Measurements from ENCODE around the gene SYT2.
"Not testable (repeated sequence)": the region's sequence is repeated elsewhere in the genome, so short reads cannot be mapped to it uniquely, and the experiment has no call there.

SYT2 gene

DNA sequence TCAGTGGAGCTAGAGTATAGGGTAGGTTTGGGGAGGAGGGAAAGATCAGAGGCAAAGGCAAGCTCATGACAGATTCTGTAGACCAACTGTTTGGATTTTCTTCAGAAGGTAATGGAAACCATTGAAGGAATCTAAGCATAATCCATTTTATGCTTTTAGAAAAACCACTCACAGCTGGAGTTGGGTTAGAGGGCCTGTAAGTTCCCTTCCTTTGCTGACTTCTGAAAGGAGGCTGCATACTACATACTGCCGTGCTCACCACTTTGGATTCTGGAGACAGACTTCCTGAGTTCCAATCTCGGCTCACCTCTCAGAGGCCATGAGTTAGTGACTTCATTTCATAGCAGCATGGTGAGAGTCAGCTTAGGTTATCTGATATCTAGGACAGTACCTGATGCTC, 6.4 kb upstream of the SYT2 start:
- in situ Hi-C loops (cut with HindIII; ENCODE audit: low sequenced_read_pairs), result no loop called here
- H3K4me3 ChIP-seq (ENCODE audit: low read depth, low read length), result no peak overlapping the region
- no peak for DNase-seq (ENCODE audit: low read depth, low spot score)
- no peak for TF ChIP-seq CTCF (IDR thresholded peaks at IDR 0.05; ENCODE audit: low read depth, low read length)

DNA sequence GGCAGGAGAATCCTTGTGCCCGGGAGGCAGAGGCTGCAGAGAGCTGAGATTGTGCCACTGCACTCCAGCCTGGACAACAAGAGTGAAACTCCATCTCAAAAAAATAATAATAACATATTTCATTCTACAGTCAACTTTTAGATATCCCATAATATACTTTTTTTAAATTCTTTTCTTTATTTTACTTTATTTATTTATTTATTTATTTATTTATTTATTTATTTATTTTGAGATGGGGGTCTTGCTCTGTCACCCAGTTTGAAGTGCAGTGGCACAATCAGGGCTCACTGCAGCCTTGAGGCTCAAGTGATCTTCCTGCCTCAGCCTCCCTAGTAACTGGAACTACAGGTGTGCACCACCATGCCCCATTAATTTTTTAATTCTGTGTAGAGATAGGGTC, 3.9 kb upstream of the SYT2 start:
- in situ Hi-C loops (cut with HindIII; ENCODE audit: low sequenced_read_pairs); DNase-seq (ENCODE audit: low read depth, low spot score); H3K4me3 ChIP-seq (ENCODE audit: low read depth, low read length): not testable (repeated sequence)

GRCh38 chr1:202713110-202713509, 2.9 kb upstream of the SYT2 start:
- no peak overlapping the region for H3K4me3 ChIP-seq (ENCODE audit: low read depth, low read length)
- in situ Hi-C loops (cut with HindIII; ENCODE audit: low sequenced_read_pairs), result no loop called here
- no peak for TF ChIP-seq CTCF (IDR thresholded peaks at IDR 0.05; ENCODE audit: low read depth, low read length)
- no peak for DNase-seq (ENCODE audit: low read depth, low spot score)

DNA sequence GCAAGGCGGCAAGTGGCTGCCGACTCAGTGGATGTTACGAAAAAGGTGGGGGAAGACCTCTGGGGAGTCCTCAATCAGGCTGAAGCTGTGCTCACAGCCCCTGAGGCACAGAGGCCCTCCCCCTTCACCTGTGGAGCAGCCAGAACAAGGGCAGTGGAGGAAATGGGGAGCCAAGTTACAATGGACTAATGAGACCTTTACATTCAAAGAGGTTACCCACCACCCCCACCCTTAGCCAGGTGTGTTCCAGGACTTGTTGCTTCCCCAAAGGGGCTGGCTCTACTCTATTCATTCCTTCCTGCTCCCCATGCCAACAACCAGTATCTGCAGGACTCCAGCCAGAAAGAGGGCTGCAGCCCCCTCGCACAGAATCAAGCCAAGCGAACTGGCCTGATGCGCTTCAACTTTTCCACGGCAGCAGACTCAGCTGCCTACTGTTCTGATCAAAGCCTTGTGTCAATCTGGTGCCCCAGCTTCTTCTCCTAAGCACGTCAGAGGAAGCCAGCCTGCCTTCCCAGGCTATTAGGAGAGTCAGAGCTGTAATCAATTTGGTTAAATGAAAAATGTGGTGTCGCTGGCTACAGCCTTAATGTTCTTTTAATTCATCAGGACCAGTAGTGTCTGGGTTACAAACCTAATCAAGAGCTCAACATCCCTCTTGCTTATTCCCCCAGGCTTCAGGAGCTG, 1.8 kb upstream of the SYT2 start:
- no peak overlapping the region for H3K4me3 ChIP-seq (ENCODE audit: low read depth, low read length)
- TF ChIP-seq CTCF (IDR thresholded peaks at IDR 0.05; ENCODE audit: low read depth, low read length), result no peak
- no peak for DNase-seq (ENCODE audit: low read depth, low spot score)
- in situ Hi-C loops (cut with HindIII; ENCODE audit: low sequenced_read_pairs), result no loop called here

DNA sequence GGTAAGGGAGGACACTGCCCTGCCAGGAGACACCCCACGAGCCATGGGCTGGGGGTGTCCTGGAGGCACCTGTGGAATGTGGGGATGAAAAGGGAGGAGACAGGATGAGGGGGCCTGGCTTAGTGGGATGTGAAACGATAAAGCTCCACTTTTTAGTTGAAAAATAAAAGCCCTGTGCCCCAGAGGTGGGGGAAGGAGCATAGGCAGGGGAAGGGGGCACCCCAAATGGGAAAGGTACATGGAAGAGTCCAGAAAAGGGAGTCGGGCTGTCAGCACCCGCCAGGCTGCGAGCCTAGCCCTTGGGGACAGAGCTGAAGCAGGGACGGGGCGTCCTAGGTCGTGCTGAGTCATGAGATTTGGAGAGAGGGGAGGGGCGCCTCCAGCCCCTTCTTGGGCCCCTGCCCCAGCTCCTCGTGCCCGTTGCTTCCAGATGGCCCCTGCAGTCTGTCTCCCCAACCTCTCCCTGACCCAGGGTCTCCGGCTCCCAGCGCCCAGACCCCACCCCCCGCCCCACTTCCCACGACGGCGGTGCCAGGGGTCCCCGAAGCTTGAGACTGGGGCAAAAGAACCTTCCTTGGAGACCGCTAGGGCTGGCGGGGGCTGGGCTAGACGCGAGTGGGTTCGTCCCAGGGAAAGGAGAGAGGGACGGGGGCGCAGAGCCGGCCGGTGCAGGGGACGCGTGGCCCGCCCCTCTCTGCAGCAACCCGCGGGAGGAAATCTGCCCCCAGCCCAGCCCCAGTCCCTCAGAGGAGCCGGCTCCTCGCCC, 795 bp downstream of the SYT2 start:
- DNase-seq (ENCODE audit: low read depth, low spot score), result no peak
- in situ Hi-C loops (cut with HindIII; ENCODE audit: low sequenced_read_pairs), result no loop called here
- TF ChIP-seq CTCF (IDR thresholded peaks at IDR 0.05; ENCODE audit: low read depth, low read length), result no peak
- H3K4me3 ChIP-seq (ENCODE audit: low read depth, low read length), result no peak overlapping the region

GRCh38 chr1:202708456-202709275, 1.6 kb downstream of the SYT2 start:
- H3K4me3 ChIP-seq (ENCODE audit: low read depth, low read length), result no peak overlapping the region
- DNase-seq (ENCODE audit: low read depth, low spot score), result no peak
- TF ChIP-seq CTCF (IDR thresholded peaks at IDR 0.05; ENCODE audit: low read depth, low read length), result no peak
- in situ Hi-C loops (cut with HindIII; ENCODE audit: low sequenced_read_pairs), result no loop called here

Measured in astrocyte of the spinal cord (primary cell).